Tibial nerve (tissue), 4 donors: ENCODE results near the gene RGS6.

Experiments
- CTCF ChIP-seq, 5 experiments: fragments of 200-600 bp in 3 of 5; fragments of 450-650 bp in 2 of 5; sonication (generic) in 3 of 5; IDR thresholded peaks; one replicate each; pipeline ENCODE4 v1.5.1; 2016 to 2019; ENCODE audit warnings: antibody characterized with exemption in 5 of 5, mild to moderate bottlenecking in 3 of 5, moderate library complexity in 2 of 5
- EP300 ChIP-seq, 2 donors: sonication (generic); formaldehyde crosslinking; IDR thresholded peaks; one replicate each; pipeline ENCODE4 v1.6.1; 2017; ENCODE audit warnings: antibody characterized with exemption in 2 of 2, mild to moderate bottlenecking in 1 of 2
- POLR2A ChIP-seq, 2 donors: fragments of 450-650 bp; IDR thresholded peaks; one replicate each; pipeline ENCODE4 v1.6.1; 2017; ENCODE audit warnings: antibody characterized with exemption in 2 of 2, mild to moderate bottlenecking in 2 of 2, moderate library complexity in 2 of 2

- TF ChIP-seq POLR2A (IDR thresholded peaks at IDR 0.05) = no peak
- no peak for TF ChIP-seq CTCF (IDR thresholded peaks at IDR 0.05)
- TF ChIP-seq EP300 (IDR thresholded peaks at IDR 0.05) = no peak
Observed at GRCh38 chr14:72600551-72601330, 668.5 kb downstream of the RGS6 start.
